ENCODE results near the gene TPM1.

The TPM1 gene

GRCh38 chr15:63014578-63014977 lies 28.0 kb upstream of the TPM1 start:
- in situ Hi-C loops (cut with HindIII; ENCODE audit: low sequenced_read_pairs) = loop anchor here (5.0 kb wide), 1 partner anchor 132 kb away; no protein-coding TSS in a partner anchor

DNA sequence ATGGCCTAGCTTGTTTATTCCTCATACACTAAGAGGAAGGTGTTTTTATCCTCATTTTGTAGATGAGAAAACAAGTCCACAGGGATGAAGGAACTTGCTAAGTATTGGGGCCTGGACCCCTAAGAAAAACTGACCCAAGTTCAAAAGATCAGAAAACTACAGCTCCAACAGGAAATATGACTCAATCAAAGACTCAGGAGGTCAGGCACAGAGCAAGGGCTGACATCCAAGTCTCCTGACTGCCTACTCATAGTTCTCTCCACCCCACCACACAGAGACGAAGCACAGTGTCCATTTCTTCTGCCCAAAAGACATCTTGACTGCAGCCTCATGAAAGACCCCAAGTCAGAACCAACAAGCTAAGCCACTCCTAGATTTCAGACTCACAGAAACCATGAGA lies 26.9 kb upstream of the TPM1 start:
- in situ Hi-C loops (cut with HindIII; ENCODE audit: low sequenced_read_pairs) = no loop called here

- in situ Hi-C loops (cut with HindIII; ENCODE audit: low sequenced_read_pairs) = no loop called here
Observed at GRCh38 chr15:63016234-63016633, 26.3 kb upstream of the TPM1 start.

GRCh38 chr15:63018639-63019038 lies 23.9 kb upstream of the TPM1 start:
- in situ Hi-C loops (cut with HindIII; ENCODE audit: low sequenced_read_pairs) = no loop called here

- in situ Hi-C loops (cut with HindIII; ENCODE audit: low sequenced_read_pairs) = no loop called here
Observed at GRCh38 chr15:63019511-63020109, 22.9 kb upstream of the TPM1 start.

DNA sequence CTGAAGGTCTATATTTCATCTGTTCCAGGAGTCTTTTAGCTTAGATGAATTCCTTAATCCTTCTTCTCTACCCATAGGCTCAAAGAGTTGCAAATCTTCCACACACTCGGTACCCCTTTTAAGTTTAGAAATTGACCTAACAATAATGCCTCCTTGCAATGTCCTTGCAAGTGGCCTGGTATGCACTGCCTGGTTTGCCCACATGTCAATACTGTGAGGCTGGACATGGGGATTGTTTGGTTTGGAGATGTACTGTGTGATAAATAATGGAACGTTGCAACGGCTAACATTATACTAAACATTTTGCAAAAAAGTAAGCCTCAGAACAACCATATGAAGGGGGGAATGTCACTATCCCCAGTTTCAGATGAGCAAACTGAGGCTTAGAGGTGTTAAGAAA lies 22.4 kb upstream of the TPM1 start:
- in situ Hi-C loops (cut with HindIII; ENCODE audit: low sequenced_read_pairs) = no loop called here

- in situ Hi-C loops (cut with HindIII; ENCODE audit: low sequenced_read_pairs) = no loop called here
Observed at GRCh38 chr15:63020759-63021430, 21.7 kb upstream of the TPM1 start.

DNA sequence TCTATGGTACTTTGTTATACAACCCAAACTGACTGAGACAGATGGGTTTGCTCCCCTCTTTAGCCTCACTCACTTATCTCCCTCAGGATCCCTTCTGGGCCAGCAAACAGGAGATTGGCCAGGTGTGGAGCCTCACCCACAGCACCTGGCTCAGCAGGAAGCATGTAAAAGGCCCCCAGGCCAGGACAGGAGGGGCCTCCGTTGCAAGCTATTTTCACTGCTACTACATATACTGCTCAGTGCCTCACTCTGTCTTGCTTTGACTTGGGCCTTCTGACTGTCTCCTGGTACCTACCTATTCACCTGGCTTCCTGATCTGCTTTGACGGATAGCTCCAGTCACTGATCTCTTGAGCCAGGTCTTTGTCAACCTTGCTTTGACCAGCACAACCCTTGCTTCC lies 20.4 kb upstream of the TPM1 start:
- in situ Hi-C loops (cut with HindIII; ENCODE audit: low sequenced_read_pairs) = no loop called here

- in situ Hi-C loops (cut with HindIII; ENCODE audit: low sequenced_read_pairs) = no loop called here
Observed at GRCh38 chr15:63022663-63023062, 19.9 kb upstream of the TPM1 start.

DNA sequence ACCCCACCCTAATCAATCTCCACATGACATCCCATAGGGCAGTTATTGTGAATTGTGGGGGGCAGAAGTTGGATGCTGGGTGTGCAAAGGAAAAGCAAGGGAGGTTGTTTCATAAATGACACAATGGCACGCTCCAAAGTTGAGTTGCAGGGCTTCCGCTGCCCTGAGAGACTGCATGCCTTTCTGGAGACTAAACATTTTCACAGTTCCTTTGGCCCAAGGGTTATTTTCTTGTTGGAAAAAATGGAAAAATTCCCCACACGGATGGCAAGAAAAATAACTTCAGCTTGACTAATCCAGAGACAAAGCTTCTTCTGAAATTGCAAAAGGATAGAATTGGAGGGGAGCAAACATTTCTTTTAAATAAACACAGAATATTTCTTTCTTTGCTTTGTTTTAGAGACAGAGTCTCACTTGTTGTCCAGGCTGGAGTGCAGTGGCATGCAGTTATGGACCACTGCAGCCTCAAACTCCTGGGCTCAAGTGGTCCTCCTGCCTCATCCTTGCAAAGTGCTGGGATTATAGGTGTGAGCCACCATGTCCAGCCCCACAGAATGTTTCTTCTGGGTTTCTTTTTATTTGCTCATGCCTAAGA lies 19.1 kb upstream of the TPM1 start:
- in situ Hi-C loops (cut with HindIII; ENCODE audit: low sequenced_read_pairs) = no loop called here

GRCh38 chr15:63025460-63025859 lies 17.1 kb upstream of the TPM1 start:
- in situ Hi-C loops (cut with HindIII; ENCODE audit: low sequenced_read_pairs) = no loop called here

GRCh38 chr15:63027646-63028045 lies 14.9 kb upstream of the TPM1 start:
- in situ Hi-C loops (cut with HindIII; ENCODE audit: low sequenced_read_pairs) = no loop called here

DNA sequence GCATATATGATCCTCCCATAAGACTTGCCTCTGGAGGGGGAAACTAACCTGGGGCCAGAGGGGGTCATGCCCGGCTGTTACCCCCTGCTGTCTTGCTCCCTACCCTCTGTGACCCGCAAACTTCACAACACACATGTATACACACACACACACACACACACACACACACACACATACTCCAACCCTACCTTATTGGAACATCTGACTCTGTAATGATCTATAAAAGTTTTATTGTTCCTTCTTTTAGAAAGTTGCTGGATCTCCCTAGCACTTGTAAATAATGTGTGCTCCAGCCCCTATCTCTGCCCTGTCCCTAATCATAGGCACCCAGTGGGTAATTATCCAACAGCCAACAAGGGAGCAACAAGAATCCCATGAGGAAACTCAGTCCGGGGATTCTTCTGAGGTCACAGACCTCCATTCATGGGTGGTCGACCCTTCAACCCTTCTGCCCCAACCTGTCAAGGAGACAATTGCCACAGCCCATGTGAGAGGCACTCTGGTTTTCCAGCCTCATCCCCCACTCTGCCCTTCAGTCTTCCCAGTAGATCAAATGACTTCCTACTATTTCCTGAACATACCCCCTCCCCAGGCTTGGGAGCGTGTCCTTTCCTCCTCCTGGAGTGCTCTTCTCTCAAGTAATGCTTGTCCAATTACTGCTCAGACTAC lies 14.0 kb upstream of the TPM1 start:
- in situ Hi-C loops (cut with HindIII; ENCODE audit: low sequenced_read_pairs) = no loop called here

- in situ Hi-C loops (cut with HindIII; ENCODE audit: low sequenced_read_pairs) = no loop called here
Observed at GRCh38 chr15:63029676-63030075, 12.9 kb upstream of the TPM1 start.

GRCh38 chr15:63030101-63030551 lies 12.4 kb upstream of the TPM1 start:
- in situ Hi-C loops (cut with HindIII; ENCODE audit: low sequenced_read_pairs) = no loop called here

GRCh38 chr15:63034578-63034977 lies 8.0 kb upstream of the TPM1 start:
- in situ Hi-C loops (cut with HindIII; ENCODE audit: low sequenced_read_pairs) = no loop called here

DNA sequence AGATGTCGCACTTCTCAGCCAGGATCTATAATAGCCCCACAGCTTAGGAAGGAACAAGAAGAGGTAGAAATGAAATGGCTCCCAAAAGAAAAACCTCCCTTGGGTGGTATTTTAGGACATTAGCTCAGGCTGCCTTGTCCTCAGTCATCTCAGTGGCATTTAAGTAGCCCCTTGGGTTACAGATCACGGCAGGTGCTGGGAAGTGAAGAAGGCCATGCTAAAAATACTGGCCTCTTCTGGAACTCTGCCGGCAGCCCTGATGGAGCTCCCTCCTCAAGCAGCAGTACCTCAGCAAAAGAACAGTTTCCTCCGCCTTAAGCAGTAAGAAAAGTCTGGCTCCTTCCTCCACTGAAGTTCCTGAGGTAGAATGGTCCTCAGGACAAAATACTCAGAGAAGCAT lies 7.3 kb upstream of the TPM1 start:
- in situ Hi-C loops (cut with HindIII; ENCODE audit: low sequenced_read_pairs) = no loop called here

DNA sequence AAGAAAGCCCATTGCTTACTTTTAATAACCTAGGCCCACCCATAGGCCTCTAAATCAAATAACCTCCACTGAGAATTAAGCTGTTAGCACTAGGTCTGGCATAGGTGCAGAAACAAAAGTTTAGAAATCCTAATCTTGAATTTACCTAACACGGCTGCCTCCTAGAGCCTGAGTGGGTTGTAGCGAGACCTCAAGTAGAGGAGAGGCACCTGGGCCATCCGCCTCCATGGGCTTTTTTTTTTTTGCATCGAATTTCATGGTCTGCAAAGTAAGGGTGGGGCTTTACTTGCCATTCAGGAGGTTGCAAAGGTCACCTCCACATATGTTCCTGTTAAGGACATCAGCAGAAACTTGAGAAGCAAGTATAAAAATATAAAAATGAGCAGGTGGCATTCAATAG lies 6.6 kb upstream of the TPM1 start:
- in situ Hi-C loops (cut with HindIII; ENCODE audit: low sequenced_read_pairs) = no loop called here

- in situ Hi-C loops (cut with HindIII; ENCODE audit: low sequenced_read_pairs) = no loop called here
Observed at GRCh38 chr15:63037976-63038720, 4.4 kb upstream of the TPM1 start.

DNA sequence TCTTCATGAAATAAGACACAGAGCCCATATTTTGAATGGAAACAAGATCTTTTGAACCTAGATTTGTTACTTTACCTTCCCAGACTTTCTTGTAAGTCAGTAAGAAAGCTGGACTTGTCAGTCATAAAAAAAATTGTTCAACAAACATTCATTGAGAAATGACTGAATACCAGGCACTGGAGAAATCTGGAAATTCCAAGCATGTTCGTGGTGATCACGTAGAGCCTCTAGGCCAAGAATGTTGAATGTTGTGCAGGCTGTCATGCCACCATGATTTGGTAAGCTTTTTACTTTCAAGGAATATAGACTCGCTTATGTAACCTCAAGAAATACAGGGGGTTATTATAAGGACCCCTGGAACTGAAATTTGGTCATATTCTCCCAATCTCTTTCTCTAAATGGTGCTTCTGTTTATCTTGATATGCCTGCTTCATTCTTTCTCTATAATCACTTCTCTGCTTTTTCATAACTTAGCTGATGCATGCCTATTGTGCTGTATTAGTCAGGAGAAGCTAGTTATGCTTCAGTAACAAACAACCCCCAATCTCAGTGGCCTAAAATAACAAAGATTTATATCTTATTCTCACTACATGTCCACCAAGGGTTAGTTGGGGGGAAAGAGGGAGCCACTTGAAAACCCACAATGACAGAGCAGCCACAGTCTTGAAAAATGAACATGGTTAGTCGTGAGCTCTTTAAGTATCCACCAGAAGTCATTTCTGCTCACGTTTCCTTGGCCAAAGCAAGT lies 3.4 kb upstream of the TPM1 start:
- in situ Hi-C loops (cut with HindIII; ENCODE audit: low sequenced_read_pairs) = no loop called here
